VCaP (cell line): ENCODE measurements around the gene SCAPER.

Experiments used
- H3K27ac ChIP-seq: fragments of 450-650 bp; 2 replicates; pipeline ENCODE4 v1.5.1; 2017
- CTCF ChIP-seq: fragments of 450-650 bp; conservative IDR thresholded peaks from 2 replicates; pipeline ENCODE4 v1.5.1; 2017; ENCODE audit warnings: mild to moderate bottlenecking, moderate library complexity

The SCAPER gene

DNA sequence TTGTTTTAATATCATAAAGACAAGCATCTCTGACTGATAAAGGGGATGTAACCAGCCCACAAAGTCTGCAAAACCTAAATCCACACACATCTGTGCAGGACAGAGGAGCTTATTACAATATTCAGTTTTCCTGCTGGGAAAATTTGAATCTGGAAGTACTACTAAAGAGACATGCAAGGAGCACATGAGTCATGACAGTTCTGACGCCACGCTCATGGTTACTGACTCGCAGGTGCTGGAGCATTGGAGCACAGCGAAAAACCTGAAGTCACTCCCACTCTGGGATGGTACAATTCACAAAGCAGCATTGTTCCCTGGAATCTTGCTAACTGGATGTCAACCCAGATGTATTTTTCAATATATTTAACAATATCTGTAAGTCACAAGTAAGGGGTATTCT, 576.2 kb downstream of the SCAPER start:
- no peak overlapping the region for H3K27ac ChIP-seq
- no peak for TF ChIP-seq CTCF

DNA sequence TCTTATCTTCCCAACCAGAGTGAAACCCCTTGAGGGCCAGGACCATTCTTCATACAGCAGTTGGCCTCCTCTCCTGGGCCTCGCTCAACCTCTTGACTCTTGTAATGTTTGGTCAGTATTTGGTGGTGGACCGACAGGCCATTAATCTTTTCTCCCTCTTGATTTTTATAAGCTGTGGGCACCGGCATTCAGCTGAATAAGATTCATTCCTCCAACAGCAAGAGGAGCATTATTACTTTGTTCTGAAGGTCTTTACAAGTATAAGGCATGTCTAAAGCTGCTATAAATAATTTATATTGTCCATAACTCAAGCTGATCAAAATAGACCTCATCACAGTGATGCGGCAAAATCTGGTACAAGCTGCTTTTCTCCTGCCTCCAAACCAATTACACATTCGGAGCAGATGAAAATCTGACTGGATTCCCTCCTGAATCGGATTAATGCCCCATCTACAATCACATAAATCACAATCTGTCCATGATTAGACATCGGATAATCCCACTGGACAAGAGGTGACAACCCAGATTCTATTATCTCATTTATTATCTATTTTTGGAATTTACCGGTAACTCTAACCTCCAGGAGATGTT, 576.9 kb downstream of the SCAPER start:
- TF ChIP-seq CTCF, result no peak
- no peak overlapping the region for H3K27ac ChIP-seq

GRCh38 chr15:76327191-76328105, 577.7 kb downstream of the SCAPER start:
- H3K27ac ChIP-seq, result no peak overlapping the region
- no peak for TF ChIP-seq CTCF

DNA sequence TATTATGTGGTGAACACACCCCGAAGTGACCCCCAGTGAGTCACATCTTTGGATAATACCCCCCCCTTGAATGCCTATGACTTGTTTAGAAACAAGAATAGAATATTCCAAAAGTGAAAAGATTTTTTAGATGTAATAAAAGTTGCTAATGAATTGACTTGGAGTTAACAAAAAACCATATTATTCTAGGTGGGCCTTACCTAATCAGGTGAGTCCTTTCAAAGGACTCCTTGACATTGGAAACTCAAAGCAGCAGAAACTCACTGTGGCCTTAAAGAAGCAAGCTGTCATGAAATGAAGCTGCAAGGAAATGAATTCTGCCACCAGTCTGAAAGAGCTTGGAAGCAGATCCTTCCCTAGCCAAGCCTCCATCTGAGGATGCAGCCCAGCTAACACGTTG, 579.4 kb downstream of the SCAPER start:
- TF ChIP-seq CTCF, result no peak
- H3K27ac ChIP-seq, result no peak overlapping the region

DNA sequence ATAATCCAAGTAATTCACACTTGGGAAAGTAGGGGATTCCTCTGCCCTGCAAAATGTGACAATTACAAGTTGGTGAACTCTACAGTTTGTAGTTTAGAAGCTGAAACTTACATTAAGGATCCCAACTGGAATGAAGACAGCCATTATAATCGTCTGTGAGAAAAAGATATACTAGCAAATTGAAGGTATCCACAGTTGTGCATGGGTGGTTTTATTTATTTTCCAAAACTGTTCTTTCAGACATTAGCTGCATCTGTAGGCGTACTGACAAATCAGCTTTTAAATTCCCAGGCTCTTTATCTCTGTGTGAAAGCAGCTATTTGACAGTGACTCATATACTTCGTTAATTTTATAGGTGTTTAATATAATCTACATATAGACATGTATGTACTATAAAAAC, 581.1 kb downstream of the SCAPER start:
- no peak for TF ChIP-seq CTCF
- no peak overlapping the region for H3K27ac ChIP-seq

DNA sequence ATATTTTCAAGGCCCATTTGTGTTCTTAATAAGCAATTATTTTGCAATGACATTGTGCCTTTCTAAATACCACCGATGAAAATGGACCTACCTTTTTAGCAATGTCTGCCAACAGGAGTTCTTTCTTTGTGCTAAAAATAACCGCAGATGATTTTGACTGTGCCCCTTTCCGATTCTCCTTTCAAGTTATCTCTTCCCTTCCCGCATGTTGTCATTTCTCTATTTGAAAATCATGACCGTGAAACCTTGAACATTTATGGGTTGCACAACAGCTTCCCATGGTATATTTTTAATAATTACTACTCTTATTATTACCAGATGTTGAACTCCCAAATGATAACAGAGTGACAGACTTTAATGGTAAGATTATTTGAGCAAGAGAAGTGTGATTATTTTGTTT, 583.5 kb downstream of the SCAPER start:
- TF ChIP-seq CTCF, result no peak

DNA sequence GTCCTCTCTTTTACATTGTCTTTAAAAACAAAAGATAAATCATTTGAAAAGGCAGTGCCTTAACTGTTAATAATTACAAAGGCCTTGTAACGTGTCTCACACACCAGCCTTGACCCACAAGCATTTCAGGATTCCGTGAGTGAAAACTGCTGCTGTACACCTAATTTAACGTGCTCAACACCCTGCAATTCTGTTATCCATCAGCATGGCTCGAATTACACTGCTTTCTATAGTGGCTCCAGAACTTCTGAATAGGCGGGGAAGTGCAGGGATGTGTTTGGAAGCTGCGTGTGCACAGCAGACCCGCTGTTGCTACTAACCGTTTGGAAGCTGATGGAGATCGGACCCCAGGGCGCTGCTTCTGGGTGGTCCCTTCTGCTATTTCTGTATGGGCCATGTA, 584.0 kb downstream of the SCAPER start:
- no peak for TF ChIP-seq CTCF
- no peak overlapping the region for H3K27ac ChIP-seq

More for the DNA sequence above, 583.5 kb downstream of the SCAPER start:
- no peak overlapping the region for H3K27ac ChIP-seq
